NOMO-1 treated with DMSO at 0.1 percent for 48 hours (cell line): Measurements from ENCODE around the gene CLCA1.

Experiments
- DNase-seq: peaks from one replicate; lab custom pipeline; 2025; ENCODE audit not compliant: unreplicated experiment; lab: John Stamatoyannopoulos, UW

CLCA1 gene, protein sequence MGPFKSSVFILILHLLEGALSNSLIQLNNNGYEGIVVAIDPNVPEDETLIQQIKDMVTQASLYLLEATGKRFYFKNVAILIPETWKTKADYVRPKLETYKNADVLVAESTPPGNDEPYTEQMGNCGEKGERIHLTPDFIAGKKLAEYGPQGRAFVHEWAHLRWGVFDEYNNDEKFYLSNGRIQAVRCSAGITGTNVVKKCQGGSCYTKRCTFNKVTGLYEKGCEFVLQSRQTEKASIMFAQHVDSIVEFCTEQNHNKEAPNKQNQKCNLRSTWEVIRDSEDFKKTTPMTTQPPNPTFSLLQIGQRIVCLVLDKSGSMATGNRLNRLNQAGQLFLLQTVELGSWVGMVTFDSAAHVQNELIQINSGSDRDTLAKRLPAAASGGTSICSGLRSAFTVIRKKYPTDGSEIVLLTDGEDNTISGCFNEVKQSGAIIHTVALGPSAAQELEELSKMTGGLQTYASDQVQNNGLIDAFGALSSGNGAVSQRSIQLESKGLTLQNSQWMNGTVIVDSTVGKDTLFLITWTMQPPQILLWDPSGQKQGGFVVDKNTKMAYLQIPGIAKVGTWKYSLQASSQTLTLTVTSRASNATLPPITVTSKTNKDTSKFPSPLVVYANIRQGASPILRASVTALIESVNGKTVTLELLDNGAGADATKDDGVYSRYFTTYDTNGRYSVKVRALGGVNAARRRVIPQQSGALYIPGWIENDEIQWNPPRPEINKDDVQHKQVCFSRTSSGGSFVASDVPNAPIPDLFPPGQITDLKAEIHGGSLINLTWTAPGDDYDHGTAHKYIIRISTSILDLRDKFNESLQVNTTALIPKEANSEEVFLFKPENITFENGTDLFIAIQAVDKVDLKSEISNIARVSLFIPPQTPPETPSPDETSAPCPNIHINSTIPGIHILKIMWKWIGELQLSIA

GRCh38 chr1:86468501-86468977, at the start of gene CLCA1:
CLCA1 (plus strand) TSS chr1:86468927; CDS start chr1:86468972, 45 bp downstream.
- DNase-seq = no peak

- peak; percentile 70 for DNase-seq
Measured at GRCh38 chr1:86419277-86419903, 49.3 kb upstream of the CLCA1 start.

DNA sequence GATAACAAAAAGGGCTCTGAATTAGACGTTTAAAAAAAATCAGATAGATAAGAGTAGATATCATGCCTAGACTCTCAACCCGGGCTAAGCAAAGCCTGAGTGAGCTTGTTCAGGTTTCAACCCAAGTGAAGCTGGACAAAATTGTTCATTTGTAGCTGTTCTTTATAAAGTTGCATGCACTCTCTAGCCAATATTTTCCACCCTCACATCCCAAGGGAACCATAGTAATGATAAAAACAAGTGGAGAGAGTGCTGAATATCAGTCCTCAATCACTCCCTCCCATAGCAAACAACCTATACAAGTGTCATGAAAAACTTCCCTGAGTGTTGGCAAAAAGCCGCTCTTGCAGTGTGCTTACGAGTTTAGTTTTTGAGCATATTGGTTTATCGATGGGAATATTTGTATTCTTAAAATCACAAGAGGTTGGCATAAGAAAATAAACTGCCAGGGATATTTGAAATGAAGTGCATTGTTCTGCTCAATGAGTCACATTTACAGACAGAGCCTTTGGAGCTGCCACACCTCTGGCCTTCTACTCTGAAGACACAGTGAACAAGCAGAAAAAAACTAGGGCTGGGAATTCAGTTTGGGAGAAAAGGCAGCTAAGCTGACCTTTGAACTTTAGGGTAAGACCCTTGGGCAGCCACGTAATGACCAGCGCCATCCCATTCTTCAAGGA, 47.0 kb upstream of the CLCA1 start:
- no peak for DNase-seq

DNA sequence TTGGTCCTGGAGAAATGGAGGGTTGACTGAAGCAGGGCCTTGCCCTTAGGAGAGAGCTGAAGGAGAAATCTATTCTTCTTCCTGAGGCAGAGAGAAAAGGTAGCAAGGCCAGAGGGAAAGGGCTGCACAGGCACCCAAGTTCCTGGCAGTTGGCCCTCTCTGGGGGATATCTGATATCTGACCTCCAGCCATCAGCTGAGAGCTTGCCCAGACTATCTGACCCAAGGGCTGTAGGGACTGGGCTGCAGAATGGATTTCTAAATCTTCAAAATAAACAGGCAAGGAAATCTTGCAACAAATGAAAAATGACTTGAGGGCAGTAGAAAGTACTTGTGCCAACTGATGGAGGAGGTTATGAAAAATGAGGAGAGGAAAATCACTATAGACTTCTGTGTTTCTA, 45.3 kb upstream of the CLCA1 start:
- DNase-seq = no peak

GRCh38 chr1:86423873-86424272, 44.9 kb upstream of the CLCA1 start, which contains the start of gene CLCA2:
CLCA2 (plus strand) TSS chr1:86424171; CDS start chr1:86424248, 77 bp downstream.
- no peak for DNase-seq

DNA sequence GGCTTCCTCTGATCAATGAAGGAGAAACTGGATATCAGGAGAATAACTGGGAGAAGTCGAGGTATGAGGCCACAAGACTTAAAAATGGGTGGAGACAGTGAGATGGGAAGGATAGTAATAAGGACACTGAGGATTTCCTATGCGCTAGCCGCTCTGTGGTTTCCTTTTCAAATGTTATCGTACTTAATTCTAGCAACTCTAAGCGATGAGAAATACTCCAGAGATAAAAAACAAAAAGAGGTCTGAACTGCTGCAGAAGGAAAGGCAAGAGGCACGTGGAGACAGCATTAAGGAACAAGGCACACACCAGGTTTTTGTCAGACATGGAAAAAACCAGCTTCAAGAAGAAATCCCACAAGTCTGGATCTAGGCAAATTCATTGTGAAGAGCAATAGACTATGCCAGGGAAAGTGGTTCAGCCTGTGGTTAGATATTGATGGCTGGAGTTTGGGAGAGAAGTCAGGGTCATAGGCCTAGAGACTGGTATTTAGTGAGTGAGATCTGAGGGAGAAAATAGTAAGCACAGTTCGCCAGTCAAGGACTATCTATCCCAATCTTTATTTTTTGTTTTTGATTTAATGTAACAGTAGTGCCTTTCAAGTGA, 39.5 kb upstream of the CLCA1 start:
- no peak for DNase-seq

DNA sequence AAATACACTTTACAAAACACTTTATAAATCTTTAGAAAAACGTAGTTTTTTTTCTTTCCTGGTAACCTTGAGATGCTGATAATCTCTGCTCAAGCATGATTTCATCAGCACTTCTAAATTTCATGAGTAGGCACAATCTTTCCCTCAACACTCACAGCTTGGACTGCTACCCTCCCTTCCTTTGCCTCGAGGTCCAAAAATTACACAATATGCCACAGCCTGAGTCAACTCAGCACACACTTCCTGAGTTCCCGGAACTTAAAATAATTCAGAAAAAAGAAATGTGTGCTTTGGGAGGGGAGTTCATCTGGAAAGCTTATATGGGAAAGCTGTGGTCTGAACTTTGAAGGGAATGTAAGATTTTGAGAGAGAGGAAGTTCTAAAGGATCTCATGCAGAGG, 38.9 kb upstream of the CLCA1 start:
- peak; percentile 93 for DNase-seq

DNA sequence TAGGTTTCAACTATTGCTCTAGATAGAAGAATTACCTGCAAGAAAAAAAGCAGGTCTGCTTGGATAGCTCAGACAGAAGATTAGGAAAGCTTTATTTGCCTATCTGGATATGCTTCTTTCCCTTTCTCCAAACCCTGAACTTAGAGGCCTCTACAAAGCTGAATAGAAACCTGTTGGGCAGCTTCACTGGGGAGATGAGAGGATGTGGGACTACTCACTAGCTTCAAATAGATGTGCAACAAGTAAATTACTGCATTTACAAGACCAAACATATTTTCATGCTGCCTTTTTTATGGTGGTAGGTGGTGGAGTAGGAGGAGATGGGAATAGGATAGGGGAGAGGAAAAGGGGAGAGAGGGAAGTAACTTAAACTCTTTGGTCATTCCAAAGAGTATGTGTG, 38.4 kb upstream of the CLCA1 start:
- no peak for DNase-seq

DNA sequence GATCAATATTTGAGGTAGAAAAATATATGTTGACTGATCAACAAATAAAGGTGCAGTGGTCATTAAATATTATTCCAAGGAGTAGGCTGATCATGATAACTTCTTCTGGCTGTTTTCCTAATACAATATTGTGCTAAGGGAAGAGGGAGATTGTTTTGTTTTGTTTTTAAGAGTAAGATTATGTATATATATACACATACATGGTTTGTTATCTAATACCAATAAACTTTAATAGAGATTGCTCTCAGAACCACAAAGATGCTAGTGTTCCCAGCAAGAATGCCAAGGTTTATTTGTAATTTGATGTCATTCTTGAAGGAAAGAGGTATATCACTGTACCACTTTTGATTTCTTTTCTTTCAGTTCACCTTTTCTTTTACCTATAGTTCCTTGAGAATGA, 34.7 kb upstream of the CLCA1 start:
- DNase-seq = no peak

DNA sequence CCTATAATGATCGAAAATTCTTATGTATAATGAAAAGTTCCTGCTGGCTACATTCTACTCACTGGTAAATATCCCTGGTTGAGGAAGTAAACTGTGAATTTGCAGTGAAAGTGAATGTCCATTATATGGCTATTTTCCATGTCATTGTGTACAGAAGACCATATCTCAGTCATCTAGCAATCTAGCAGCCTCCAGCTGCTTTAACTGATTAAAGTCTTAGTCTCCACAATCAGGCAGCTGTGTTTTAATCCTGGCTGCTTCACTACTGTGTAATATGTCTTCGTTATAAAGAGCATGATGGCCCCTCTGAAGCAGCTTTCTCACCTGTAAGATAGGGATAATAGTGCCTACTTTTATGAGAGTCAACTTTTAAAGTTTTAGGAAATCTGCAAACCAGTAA, 33.4 kb upstream of the CLCA1 start:
- no peak for DNase-seq

DNA sequence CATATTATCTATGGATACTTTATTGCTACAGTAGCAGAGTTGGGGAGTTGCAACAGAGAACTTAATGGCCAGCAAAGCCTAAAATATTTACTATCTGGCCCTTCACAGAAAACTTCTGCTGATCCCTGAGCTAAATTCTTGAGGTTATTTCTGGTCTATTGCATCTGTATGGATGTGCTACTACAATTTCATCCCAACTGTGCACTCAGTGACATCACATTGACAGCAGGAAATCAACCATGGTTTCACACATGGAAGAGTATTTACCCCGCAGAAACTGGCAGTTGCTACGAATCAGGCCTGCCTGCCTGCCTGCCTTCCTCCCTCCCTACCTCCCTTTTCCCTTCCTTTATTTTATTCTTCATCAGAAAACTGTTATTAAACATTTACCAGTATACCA, 32.7 kb upstream of the CLCA1 start:
- no peak for DNase-seq

GRCh38 chr1:86441581-86441980, 27.1 kb upstream of the CLCA1 start:
- DNase-seq = peak; percentile 50

- no peak for DNase-seq
Measured at GRCh38 chr1:86441997-86442396, 26.7 kb upstream of the CLCA1 start.

DNA sequence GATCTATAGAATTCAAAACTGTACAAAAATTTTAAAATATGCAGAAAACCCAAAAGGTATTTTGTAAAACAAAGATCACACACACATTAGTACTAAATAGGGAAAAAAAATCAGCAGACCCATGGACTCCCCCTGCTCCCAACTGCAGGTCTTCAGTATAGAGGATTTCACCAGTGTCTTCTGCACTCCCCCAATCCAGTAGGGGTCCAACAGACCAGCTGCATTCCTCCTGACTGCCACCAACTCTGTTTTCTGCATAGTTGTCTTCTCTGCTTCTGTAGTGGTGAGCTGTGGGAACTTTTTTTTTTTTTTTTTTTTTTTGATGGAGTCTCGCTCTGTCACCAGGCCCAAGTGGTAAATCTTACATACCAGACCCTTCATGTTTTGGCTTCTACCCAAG, 22.8 kb upstream of the CLCA1 start:
- no peak for DNase-seq

DNA sequence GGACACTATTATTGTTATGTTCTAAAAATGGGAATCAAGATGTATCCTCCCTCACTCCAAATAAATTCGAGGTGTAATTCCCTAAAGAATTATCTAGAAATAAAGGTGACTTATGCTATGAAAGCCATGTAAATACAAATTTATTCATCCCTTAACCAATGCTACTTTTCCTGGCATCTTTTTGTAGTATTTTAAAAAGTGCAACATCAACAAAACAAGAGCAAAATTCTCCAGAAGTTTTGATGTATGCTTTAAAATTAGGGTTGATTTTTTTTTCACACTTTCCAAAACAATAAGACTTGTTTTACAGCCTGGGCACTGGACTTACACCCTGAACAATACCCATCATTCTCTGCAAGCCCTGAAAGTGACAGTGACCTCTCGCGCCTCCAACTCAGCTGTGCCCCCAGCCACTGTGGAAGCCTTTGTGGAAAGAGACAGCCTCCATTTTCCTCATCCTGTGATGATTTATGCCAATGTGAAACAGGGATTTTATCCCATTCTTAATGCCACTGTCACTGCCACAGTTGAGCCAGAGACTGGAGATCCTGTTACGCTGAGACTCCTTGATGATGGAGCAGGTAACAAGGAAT, 21.4 kb upstream of the CLCA1 start:
- no peak for DNase-seq

GRCh38 chr1:86448670-86449069, 20.1 kb upstream of the CLCA1 start:
- DNase-seq = no peak

DNA sequence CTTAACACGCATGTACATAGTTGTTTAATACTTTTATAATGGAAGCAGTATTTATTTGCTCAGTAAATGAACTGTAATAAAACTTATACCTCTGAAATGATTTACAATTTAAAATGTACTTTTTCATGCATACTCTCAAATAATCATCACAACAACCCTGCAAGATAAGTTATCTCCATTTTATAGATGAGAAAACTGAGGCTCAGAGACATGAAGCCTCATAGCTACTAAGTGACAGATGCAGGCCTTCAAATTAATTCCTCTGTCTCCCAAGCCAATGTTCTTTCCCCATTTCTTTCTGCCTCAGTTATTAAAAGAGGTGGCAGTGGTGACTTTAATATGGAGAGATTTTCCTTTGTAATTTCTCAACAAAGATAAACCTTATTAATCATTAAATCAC, 19.6 kb upstream of the CLCA1 start:
- DNase-seq = no peak

- peak; percentile 49 for DNase-seq
Measured at GRCh38 chr1:86450847-86451246, 17.9 kb upstream of the CLCA1 start.

DNA sequence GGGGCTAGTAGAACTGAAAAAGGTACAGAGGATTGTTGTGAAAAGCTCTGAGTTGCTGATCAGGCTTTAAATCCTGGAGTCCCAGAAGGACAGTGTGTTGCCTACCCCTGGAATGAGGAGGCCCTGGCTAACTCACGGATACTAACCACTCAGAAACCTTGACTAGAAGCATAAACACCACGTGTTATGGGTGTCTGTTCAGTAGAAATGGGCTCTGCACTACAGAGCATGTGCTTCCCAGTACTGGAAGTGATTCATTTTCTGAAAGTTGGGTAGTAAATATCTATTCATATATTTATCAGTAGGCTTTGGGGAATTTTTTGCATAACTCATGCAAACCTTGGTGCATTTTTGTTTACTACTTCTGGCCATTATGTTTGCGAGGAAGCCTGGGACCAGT, 15.1 kb upstream of the CLCA1 start:
- no peak for DNase-seq

DNA sequence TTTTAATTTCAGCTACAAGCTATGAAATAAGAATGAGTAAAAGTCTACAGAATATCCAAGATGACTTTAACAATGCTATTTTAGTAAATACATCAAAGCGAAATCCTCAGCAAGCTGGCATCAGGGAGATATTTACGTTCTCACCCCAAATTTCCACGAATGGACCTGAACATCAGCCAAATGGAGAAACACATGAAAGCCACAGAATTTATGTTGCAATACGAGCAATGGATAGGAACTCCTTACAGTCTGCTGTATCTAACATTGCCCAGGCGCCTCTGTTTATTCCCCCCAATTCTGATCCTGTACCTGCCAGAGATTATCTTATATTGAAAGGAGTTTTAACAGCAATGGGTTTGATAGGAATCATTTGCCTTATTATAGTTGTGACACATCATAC, 13.7 kb upstream of the CLCA1 start:
- DNase-seq = no peak
